Measurements from ENCODE around the gene LOXL4.
A peak's percentile ranks its signal among the peaks of the same experiment; 100 is the strongest.

The LOXL4 gene

GRCh38 chr10:98224509-98224908, 43.5 kb downstream of the LOXL4 start:
- DNase-seq (ENCODE audit: low read depth in 2 of 2) = peak in 1 of 2 donors; percentile 47

GRCh38 chr10:98223874-98224273, 44.1 kb downstream of the LOXL4 start:
- no peak for TF ChIP-seq CTCF (IDR thresholded peaks at IDR 0.05; ENCODE audit: low read depth, low read length)
- no peak for DNase-seq (ENCODE audit: low read depth in 2 of 2)
- no peak overlapping the region for H3K4me3 ChIP-seq (replicated peaks in 1 of 2; ENCODE audit: low read depth in 2 of 2, low read length in 2 of 2)

More at GRCh38 chr10:98224509-98224908, 43.5 kb downstream of the LOXL4 start:
- no peak for TF ChIP-seq CTCF (IDR thresholded peaks at IDR 0.05; ENCODE audit: low read depth, low read length)
- no peak overlapping the region for H3K4me3 ChIP-seq (replicated peaks in 1 of 2; ENCODE audit: low read depth in 2 of 2, low read length in 2 of 2)

- H3K4me3 ChIP-seq (replicated peaks in 1 of 2; ENCODE audit: low read depth in 2 of 2, low read length in 2 of 2) = no peak overlapping the region
- DNase-seq (ENCODE audit: low read depth in 2 of 2) = peak in 1 of 2 donors; percentile 14
- TF ChIP-seq CTCF (IDR thresholded peaks at IDR 0.05; ENCODE audit: low read depth, low read length) = no peak
Measured at GRCh38 chr10:98217801-98218200, 50.2 kb downstream of the LOXL4 start.

- H3K4me3 ChIP-seq (replicated peaks in 1 of 2; ENCODE audit: low read depth in 2 of 2, low read length in 2 of 2) = no peak overlapping the region
Measured at GRCh38 chr10:98215373-98215772, 52.6 kb downstream of the LOXL4 start.

GRCh38 chr10:98213740-98214139, 54.3 kb downstream of the LOXL4 start:
- no peak overlapping the region for H3K4me3 ChIP-seq (replicated peaks in 1 of 2; ENCODE audit: low read depth in 2 of 2, low read length in 2 of 2)
- DNase-seq (ENCODE audit: low read depth in 2 of 2) = no peak
- no peak for TF ChIP-seq CTCF (IDR thresholded peaks at IDR 0.05; ENCODE audit: low read depth, low read length)

More at GRCh38 chr10:98215373-98215772, 52.6 kb downstream of the LOXL4 start:
- no peak for DNase-seq (ENCODE audit: low read depth in 2 of 2)
- TF ChIP-seq CTCF (IDR thresholded peaks at IDR 0.05; ENCODE audit: low read depth, low read length) = no peak

- no peak overlapping the region for H3K4me3 ChIP-seq (replicated peaks in 1 of 2; ENCODE audit: low read depth in 2 of 2, low read length in 2 of 2)
- no peak for TF ChIP-seq CTCF (IDR thresholded peaks at IDR 0.05; ENCODE audit: low read depth, low read length)
- DNase-seq (ENCODE audit: low read depth in 2 of 2) = no peak
Measured at GRCh38 chr10:98212196-98212595, 55.8 kb downstream of the LOXL4 start.

- no peak for DNase-seq (ENCODE audit: low read depth in 2 of 2)
- no peak overlapping the region for H3K4me3 ChIP-seq (replicated peaks in 1 of 2; ENCODE audit: low read depth in 2 of 2, low read length in 2 of 2)
- no peak for TF ChIP-seq CTCF (IDR thresholded peaks at IDR 0.05; ENCODE audit: low read depth, low read length)
Measured at GRCh38 chr10:98209441-98209840, 58.6 kb downstream of the LOXL4 start.

Measured in cardiac fibroblast (primary cell).